Liver (tissue), 3 donors: ENCODE data around the gene DNM3.

Source experiments
- CTCF ChIP-seq: fragments of 150-350 bp; IDR thresholded peaks from 2 replicates; pipeline ENCODE4 v1.5.1; 2017; ENCODE audit warnings: improper control_type of control experiment, low read depth, low read length; ENCODE audit not compliant: missing input control
- FOXA2 ChIP-seq: IDR thresholded peaks from 2 replicates; pipeline ENCODE4 v1.6.1; 2016; ENCODE audit warnings: antibody characterized with exemption
- GABPA ChIP-seq, 2 donors: IDR thresholded peaks in 1 of 2; conservative IDR thresholded peaks in 1 of 2; 2 replicates each; pipeline ENCODE4 v1.6.1; 2016; ENCODE audit warnings: antibody characterized with exemption in 2 of 2, mild to moderate bottlenecking in 1 of 2, moderate library complexity in 1 of 2
- MAX ChIP-seq: IDR thresholded peaks from 2 replicates; pipeline ENCODE4 v1.6.1; 2016; ENCODE audit warnings: antibody characterized with exemption
- NR2F2 ChIP-seq: IDR thresholded peaks from 2 replicates; pipeline ENCODE4 v1.6.1; 2016; ENCODE audit warnings: antibody characterized with exemption
- RAD21 ChIP-seq, 2 donors: IDR thresholded peaks; 2 replicates each; pipeline ENCODE4 v1.6.1; 2016; ENCODE audit warnings: antibody characterized with exemption in 2 of 2, mild to moderate bottlenecking in 2 of 2
- SP1 ChIP-seq: IDR thresholded peaks from 2 replicates; pipeline ENCODE4 v1.6.1; 2018; ENCODE audit warnings: antibody characterized with exemption, mild to moderate bottlenecking
- YY1 ChIP-seq: IDR thresholded peaks from 2 replicates; pipeline ENCODE4 v1.6.1; 2016; ENCODE audit warnings: antibody characterized with exemption, mild to moderate bottlenecking
- TF ChIP-seq, protein P1 (sequence below): IDR thresholded peaks from 2 replicates; pipeline ENCODE4 v1.6.1; 2016; ENCODE audit warnings: antibody characterized with exemption, mild to moderate bottlenecking
- donor health status: healthy.
- donor health status: healthy.

GRCh38 chr1:172352435-172352834 is 511.1 kb downstream of the DNM3 start:
- no peak for TF ChIP-seq CTCF
- TF ChIP-seq RAD21 (IDR thresholded peaks at IDR 0.05), result no peak
- TF ChIP-seq, protein P1, sequence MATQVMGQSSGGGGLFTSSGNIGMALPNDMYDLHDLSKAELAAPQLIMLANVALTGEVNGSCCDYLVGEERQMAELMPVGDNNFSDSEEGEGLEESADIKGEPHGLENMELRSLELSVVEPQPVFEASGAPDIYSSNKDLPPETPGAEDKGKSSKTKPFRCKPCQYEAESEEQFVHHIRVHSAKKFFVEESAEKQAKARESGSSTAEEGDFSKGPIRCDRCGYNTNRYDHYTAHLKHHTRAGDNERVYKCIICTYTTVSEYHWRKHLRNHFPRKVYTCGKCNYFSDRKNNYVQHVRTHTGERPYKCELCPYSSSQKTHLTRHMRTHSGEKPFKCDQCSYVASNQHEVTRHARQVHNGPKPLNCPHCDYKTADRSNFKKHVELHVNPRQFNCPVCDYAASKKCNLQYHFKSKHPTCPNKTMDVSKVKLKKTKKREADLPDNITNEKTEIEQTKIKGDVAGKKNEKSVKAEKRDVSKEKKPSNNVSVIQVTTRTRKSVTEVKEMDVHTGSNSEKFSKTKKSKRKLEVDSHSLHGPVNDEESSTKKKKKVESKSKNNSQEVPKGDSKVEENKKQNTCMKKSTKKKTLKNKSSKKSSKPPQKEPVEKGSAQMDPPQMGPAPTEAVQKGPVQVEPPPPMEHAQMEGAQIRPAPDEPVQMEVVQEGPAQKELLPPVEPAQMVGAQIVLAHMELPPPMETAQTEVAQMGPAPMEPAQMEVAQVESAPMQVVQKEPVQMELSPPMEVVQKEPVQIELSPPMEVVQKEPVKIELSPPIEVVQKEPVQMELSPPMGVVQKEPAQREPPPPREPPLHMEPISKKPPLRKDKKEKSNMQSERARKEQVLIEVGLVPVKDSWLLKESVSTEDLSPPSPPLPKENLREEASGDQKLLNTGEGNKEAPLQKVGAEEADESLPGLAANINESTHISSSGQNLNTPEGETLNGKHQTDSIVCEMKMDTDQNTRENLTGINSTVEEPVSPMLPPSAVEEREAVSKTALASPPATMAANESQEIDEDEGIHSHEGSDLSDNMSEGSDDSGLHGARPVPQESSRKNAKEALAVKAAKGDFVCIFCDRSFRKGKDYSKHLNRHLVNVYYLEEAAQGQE, result no peak
- no peak for TF ChIP-seq MAX
- TF ChIP-seq GABPA (IDR thresholded peaks at IDR 0.05 in 1 of 2, conservative IDR thresholded peaks at IDR 0.05 in 1 of 2), result no peak
- no peak for TF ChIP-seq NR2F2
- TF ChIP-seq FOXA2, result no peak
- no peak for TF ChIP-seq YY1
- no peak for TF ChIP-seq SP1
